Measurements from ENCODE around the gene KIF18B.

Gene KIF18B

GRCh38 chr17:44919411-44919810 lies 28.2 kb downstream of the KIF18B start:
- DNase-seq (ENCODE audit: low read depth in 3 of 3), result no peak

DNA sequence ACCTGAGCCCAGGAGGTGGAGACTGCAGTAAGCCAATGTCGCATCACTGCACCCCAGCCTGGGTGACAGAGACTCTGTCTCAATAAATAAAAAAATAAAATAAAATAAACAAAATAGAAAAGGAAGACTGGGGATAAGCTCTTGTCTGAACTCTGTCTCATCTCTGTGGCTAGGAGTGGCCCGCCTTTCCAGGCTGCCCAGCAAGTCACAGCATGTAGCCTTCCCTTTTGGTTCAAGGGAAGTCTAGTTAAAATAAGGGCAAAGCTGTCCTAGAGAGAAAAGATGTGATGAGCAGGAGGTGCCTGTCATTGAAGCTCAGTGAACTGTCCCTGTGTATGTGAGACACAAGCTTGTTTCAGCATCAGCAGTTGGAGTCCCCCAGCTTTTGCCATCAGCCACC lies 29.6 kb downstream of the KIF18B start:
- DNase-seq (ENCODE audit: low read depth in 3 of 3), result no peak

DNA sequence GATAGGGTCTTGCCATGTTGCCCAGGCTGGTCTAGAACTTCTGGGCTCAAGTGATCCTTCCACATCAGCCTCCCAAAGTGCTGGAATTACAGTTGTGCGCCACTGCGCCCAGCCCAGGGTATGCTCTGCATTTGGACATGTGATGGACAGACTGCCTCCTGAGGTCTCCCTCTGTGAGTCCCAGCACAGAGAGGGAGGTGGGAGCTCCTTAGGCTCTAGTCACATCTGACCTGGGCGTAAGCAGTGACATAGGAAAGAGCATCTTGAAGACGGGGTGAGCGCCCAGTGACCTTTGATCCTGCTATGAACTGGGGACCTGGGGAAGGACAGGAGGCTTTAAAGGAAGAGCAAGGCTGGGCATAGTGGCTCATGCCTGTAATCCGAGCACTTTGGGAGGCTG lies 30.1 kb downstream of the KIF18B start:
- no peak for DNase-seq (ENCODE audit: low read depth in 3 of 3)

- DNase-seq (ENCODE audit: low read depth in 3 of 3), result no peak
Measured at GRCh38 chr17:44916781-44917241, 30.8 kb downstream of the KIF18B start.

GRCh38 chr17:44915862-44916780 lies 31.5 kb downstream of the KIF18B start:
- no peak for DNase-seq (ENCODE audit: low read depth in 3 of 3)

DNA sequence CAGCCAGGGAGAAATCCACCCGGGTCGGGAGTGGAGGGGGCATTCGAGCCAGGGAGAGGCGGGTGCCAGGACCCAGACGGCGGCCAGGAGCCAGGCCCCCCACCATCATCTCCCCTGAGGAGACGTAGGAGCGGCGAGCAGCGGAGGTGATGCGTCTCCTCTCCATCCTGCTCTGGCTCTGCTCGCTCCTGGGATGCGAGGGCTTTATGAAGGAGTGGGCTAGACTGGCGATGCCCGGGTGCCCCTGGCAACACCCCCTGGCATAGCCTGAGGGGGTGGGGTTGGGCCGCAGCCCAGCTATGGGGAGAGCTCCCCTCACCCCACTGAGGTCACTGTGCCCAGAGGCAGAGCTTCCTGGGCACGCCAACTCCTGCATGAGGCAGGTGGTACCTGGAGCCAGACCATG lies 32.2 kb downstream of the KIF18B start, which contains the start of gene GFAP:
GFAP (minus strand) TSS at position 180 of the 406 bp plus-strand sequence; CDS start at position 166, 14 bp downstream.
- no peak for DNase-seq (ENCODE audit: low read depth in 3 of 3)

DNA sequence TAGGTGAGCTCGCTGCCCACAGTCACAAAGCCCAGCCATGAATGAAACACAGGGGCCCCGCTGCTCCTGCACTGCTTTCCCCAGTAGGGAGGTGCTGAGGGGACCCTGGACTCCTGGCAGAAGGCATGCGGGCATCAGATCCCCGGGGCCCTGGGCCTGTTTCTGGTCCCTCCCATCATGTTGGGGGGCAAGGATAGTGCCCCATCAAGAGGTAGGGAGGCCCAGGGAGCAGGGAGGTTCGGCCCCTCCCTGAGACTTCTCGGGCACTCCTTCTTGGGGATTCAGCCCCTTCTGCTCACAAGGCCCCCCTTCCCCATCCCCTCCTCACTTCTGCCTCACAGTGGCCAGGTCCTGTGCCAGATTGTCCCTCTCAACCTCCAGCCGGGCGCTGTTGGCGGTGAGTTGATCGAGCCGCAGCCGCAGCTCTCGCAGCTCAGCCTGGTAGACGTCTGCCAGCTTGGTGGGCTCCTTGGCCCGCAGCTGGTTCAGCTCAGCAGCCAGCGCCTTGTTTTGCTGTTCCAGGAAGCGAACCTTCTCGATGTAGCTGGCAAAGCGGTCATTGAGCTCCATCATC lies 32.8 kb downstream of the KIF18B start:
- DNase-seq (ENCODE audit: low read depth in 3 of 3), result no peak

DNA sequence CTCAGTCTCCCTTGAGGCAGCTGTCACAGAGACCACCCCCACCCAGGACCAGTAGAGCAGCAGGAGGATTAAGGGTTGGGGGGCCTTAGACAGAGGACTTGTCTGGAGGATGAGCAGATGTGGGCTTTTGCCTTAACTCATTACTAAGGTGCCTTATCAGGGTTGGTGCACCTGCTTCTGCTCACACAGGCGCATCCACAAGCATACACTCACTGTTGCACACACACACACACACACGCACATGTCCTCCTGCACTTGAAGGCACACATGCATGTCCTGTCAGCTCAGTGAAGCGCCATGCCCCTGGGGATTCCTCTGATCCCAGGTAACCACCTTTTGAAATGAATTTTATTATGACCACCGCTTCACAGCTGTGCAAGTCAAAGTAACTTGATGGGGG lies 33.4 kb downstream of the KIF18B start:
- DNase-seq (ENCODE audit: low read depth in 3 of 3), result no peak

- no peak for DNase-seq (ENCODE audit: low read depth in 3 of 3)
Measured at GRCh38 chr17:44913676-44914075, 33.9 kb downstream of the KIF18B start.

- no peak for DNase-seq (ENCODE audit: low read depth in 3 of 3)
Measured at GRCh38 chr17:44912763-44913544, 34.6 kb downstream of the KIF18B start.

DNA sequence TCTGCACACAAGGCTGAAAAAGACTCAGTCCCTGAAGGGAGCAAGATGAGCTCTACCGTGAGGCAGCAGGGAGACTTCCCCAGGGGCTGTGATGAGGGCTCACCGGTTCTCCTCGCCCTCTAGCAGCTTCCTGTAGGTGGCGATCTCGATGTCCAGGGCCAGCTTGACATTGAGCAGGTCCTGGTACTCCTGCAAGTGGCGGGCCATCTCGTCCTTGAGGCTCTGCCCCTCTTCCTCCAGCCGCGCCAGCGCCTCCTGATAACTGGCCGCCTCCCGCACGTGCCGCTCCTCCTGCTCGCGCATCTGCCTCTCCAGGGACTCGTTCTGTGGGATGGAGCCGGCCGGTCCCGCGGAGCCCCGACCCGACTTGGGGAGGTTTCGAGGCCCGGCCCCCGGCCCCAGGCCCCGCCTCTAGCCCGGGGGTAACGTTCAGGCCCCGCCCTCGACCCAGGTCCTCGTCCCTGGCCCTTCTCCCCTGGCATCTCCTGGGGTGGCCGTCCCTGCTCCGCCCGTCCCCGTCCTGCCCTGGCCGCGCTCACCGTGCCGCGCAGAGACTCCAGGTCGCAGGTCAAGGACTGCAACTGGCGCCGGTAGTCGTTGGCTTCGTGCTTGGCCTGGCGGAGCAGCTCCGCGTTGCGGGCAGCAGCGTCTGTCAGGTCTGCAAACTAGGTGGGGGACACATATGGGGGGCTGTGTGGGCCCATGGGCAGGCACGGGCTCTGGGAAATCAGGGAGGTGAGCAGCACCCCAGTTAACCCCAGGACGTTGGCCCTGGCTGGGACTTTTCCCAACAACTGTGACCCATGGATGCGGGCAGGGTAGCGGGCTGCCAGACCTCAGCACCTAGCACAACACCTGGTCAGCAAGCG lies 36.2 kb downstream of the KIF18B start:
- DNase-seq (ENCODE audit: low read depth in 3 of 3), result peak; percentile 9 to 54 (median 28)

- no peak for DNase-seq (ENCODE audit: low read depth in 3 of 3)
Measured at GRCh38 chr17:44910231-44911106, 37.1 kb downstream of the KIF18B start.

DNA sequence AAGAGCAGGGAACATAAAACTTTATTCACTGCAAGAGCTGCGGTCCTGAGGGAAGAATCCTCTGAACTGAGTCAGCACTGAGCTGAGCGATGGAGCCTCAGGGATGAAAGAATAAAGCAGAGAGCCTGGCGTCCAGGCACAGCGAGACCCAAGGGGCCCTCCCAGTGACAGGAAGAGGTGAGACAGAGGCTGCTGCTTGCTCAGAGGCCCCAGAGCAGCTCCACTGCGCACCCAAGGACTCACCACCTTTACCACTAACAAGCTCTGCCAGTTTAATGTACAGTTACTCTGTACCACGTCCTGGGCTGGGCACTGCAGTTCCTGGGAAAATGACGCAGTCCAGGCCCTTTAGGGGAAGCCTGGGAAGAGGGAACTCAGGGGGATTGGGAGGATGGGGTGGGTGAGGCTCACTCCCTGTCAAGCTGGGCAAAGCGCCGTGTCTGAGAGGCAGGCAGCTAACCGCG lies 37.9 kb downstream of the KIF18B start:
- no peak for DNase-seq (ENCODE audit: low read depth in 3 of 3)

DNA sequence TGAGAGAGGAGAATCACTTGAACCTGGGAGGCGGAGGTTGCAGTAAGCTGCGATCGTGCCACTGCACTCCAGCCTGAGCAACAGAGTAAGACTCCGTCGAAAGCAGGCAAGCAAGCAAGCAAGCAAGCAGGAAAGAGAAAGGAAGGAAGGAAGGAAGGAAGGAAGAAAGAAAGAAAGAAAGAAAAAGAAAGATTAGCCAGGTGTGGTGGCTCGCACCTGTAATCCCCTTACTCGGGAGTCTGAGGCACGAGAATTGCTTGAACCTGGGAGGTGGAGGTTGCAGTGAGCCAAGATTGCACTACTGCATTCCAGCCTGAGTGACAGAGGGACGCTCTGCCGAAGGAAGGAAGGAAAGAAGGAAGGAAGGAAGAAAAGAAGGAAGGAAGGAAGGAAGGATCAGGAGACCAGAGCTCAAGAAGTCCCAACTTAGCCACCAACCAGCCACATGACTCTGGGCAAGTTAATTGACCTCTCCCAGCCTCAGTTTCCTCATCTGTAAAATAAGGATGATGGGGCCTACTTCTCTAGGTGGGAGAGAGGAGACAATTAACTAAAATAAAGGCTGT lies 38.7 kb downstream of the KIF18B start:
- DNase-seq (ENCODE audit: low read depth in 3 of 3), result no peak

DNA sequence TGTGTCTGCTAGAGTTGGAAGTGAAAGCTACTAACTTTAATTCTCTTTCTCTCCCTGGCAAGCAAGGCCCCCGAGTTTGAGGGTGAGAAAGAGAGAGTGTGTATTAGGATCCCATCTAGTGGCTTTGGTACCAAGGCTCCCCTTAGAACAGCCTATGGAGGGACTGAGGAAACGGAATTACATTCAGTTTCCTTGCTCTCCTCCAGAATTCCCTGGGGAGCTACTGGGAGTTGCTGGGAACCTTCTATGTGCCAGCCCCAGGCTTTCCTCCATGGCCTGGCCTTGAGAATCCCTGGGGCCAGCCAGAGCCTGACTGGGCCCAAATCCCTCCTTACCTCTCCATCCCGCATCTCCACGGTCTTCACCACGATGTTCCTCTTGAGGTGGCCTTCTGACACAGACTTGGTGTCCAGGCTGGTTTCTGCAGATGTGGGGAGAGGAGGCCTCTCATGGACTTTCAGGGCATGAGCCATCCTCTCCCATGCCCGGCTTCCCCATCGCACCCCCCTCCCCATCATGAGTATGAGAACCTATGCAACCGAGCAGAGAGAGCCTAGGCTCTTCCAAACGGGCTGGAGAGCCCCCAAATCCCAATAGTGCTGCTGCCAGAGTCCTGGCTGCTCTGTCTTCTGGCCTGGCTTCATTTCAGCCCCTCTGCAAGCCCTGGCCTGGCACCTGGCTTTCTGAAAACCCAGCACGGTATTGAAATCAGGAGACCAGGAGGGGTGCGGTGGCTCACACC lies 39.7 kb downstream of the KIF18B start:
- DNase-seq (ENCODE audit: low read depth in 3 of 3), result no peak

DNA sequence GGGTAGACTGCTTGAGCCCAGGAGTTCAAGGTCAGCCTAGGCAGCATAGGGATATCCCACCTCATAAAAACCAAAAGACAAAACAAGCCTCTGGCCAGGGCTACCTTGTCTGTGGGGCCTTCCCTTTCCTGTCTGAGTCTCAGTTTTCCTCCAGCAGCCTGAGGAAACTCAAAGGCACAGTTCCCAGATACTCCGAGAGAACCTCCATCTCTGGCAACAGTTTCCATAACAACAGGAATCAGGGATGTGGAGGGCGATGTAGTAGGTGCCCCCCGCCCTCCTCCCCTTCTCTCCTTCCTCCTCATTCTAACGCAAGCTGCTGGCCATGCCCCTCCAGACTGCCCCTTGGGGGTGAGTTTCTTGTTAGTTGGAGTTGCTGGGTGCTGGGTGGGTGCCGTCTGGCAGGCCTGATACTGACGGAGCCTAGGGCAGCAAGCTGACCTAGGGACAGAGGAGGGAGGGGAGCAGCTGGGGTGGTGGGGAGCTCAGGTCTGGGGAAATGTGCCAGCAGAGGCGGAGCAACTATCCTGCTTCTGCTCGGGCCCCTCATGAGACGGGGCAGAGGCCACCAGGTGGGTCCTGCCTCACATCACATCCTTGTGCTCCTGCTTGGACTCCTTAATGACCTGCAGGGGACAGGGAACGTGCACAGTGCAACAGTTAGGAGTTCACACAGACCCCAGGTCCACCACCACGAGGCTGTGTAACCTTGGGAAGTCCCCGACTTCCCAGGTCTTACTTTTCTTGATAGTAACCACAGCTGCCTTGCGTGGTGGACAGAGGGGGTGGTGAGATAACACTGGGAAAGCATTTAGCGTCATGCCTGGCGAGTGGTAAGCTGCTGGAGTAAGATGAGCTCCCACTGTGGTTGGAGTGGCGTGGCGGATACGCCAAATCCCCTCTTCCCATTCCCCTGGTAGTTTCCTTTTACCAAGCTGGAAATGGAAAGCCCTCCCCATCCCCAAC lies 40.5 kb downstream of the KIF18B start:
- DNase-seq (ENCODE audit: low read depth in 3 of 3), result no peak

DNA sequence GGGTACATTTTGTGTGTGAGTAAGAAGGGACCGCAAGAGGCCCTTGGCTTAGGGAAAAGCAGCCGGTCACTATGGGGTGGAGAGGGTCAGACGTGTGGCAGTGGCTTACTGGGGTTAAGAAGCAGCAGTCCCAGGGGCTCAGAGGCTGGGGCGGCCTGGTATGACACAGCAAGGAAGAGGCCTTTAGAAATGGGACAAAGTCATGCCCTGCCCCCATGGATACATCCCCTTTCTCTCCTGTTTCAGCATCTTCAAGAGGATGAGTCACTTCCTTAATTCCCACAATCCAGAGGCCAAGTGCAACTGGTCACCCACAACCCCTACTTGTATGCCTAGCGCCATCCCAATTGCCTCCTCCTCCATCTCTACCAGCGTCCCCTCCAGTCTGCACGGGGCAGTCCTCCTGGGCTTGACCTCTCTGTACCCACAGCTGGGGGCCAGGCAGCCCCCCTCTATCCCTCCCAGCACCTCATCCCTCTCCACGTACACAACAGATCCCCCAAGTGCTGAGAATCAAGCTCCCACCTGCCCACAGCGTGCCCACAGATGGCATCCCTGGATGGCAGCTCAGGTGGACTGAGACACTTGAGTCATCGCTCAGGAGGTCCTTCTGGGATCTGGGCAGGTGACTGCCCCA lies 41.4 kb downstream of the KIF18B start:
- no peak for DNase-seq (ENCODE audit: low read depth in 3 of 3)

Measured in stimulated activated CD4-positive, alpha-beta T cell treated with anti-CD3 and anti-CD28 coated beads, TNF-alpha, amount 100 ng/mL, for 24 hours (primary cell).